Measurements from ENCODE around the gene CELF4. TPM values are rescaled to one million over a fixed set of nuclear protein-coding genes. Genes with fewer than 3 reads are reported as not detected.

The CELF4 gene
- total and polyA plus RNA-seq, 2 donors (not counting 3 experiments of a cell fraction or from before 2014, with no cell fraction given): not detected

GRCh38 chr18:37561986-37562385, 3.6 kb downstream of the CELF4 start:
- H3K9ac ChIP-seq (replicated peaks; ENCODE audit: extremely low read depth, insufficient read depth, low read length): no peak overlapping the region
- dilution Hi-C loops (cut with MboI; ENCODE audit: extremely low pct_ligation_motif_present, low sequenced_read_pairs): no loop called here
- intact Hi-C loops (cut with micrococcal nuclease): no loop called here
- BruUV-seq (replicated peaks): no TSS peak
- H4K20me1 ChIP-seq (replicated peaks; ENCODE audit: control insufficient read depth, extremely low read depth, insufficient read depth, low read length): no peaks in the 10 kb centered on the region
- no peak overlapping the region for H2AFZ ChIP-seq (ENCODE audit: low read depth, low read length)
- H3K36me3 ChIP-seq (ENCODE audit: control insufficient read depth in 2 of 2, extremely low read depth in 1 of 2, insufficient read depth in 2 of 2, low read length in 2 of 2): no peaks in the 10 kb centered on the region
- POLR2A ChIA-PET: no interaction called here
- H3K27me3 ChIP-seq (ENCODE audit: control insufficient read depth in 2 of 2, insufficient read depth in 2 of 2, low read length in 2 of 2): peaks cover 16 to 29% of the 10 kb centered on the region in 2 experiments
- H3K4me3 ChIP-seq (replicated peaks in 1 of 3; ENCODE audit: insufficient read depth in 1 of 3, low read depth in 1 of 3, low read length in 3 of 3): no peak overlapping the region
- no peaks in the 10 kb centered on the region for H3K9me1 ChIP-seq (replicated peaks; ENCODE audit: control insufficient read depth, extremely low read depth, insufficient read depth, low read length)
- TF ChIP-seq POLR2AphosphoS5 (IDR thresholded peaks at IDR 0.05; ENCODE audit: insufficient read depth, low read depth, low read length) (no peak), GATA2 (IDR thresholded peaks at IDR 0.05; ENCODE audit: insufficient read depth, insufficient read length, low read depth, low read length) (no peak), MYC (IDR thresholded peaks at IDR 0.05; ENCODE audit: low read depth, low read length) (no peak), EZH2 (IDR thresholded peaks at IDR 0.05; ENCODE audit: borderline replicate concordance, low read depth, low read length, severe bottlenecking) (no peak), JUN (IDR thresholded peaks at IDR 0.05; ENCODE audit: borderline replicate concordance, insufficient read depth, insufficient read length, low read depth) (no peak)
- H3K27ac ChIP-seq (ENCODE audit: insufficient read depth, low read depth, low read length): no peak overlapping the region
- DNase-seq (ENCODE audit: low read depth, low spot score) (no peak), FAIRE-seq (no peak)
- no peaks in the 10 kb centered on the region for H3K9me3 ChIP-seq (replicated peaks; ENCODE audit: control insufficient read depth, insufficient read depth, low read length)
- peaks cover under 1% of the 10 kb centered on the region for H3K4me1 ChIP-seq (ENCODE audit: control insufficient read depth, extremely low read depth, insufficient read depth, low read length)
- H3K79me2 ChIP-seq (ENCODE audit: control insufficient read depth, insufficient read depth, low read length): no peaks in the 10 kb centered on the region
- H3K4me2 ChIP-seq (ENCODE audit: insufficient read depth, low read length): no peak overlapping the region
- CTCF ChIA-PET: no interaction called here

DNA sequence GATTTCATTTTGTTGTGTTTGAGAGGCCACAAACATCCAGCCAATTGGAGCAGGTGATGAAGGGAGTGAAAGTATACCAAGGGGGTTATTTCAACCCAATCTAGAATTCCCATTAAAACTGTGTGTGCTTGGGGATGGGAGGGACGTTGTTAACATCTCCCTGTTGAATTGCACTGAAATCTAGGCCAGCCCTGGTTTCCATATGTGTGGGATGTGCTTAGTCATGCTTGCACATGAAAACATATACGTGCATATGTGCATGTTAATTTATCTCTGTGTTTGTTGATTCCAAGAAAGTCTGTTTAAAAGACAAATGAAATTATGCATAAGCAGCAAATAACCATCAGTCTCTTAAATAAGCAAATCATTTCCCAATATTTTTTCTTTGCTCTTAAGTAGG, 5.6 kb downstream of the CELF4 start:
- Histone ChIP-seq H4K20me1 (replicated peaks; ENCODE audit: control insufficient read depth, extremely low read depth, insufficient read depth, low read length) (no peaks in the 10 kb centered on the region), H3K4me2 (ENCODE audit: insufficient read depth, low read length) (no peak overlapping the region), H3K4me1 (ENCODE audit: control insufficient read depth, extremely low read depth, insufficient read depth, low read length) (no peaks in the 10 kb centered on the region), H3K27me3 (ENCODE audit: control insufficient read depth in 2 of 2, insufficient read depth in 2 of 2, low read length in 2 of 2) (peaks cover 9 to 13% of the 10 kb centered on the region in 2 experiments), H3K9ac (replicated peaks; ENCODE audit: extremely low read depth, insufficient read depth, low read length) (no peak overlapping the region), H3K9me3 (replicated peaks; ENCODE audit: control insufficient read depth, insufficient read depth, low read length) (no peaks in the 10 kb centered on the region), H3K4me3 (replicated peaks in 1 of 3; ENCODE audit: insufficient read depth in 1 of 3, low read depth in 1 of 3, low read length in 3 of 3) (no peak overlapping the region), H3K27ac (ENCODE audit: insufficient read depth, low read depth, low read length) (no peak overlapping the region), H3K36me3 (ENCODE audit: control insufficient read depth in 2 of 2, extremely low read depth in 1 of 2, insufficient read depth in 2 of 2, low read length in 2 of 2) (no peaks in the 10 kb centered on the region), H2AFZ (ENCODE audit: low read depth, low read length) (no peak overlapping the region), H3K9me1 (replicated peaks; ENCODE audit: control insufficient read depth, extremely low read depth, insufficient read depth, low read length) (no peaks in the 10 kb centered on the region), H3K79me2 (ENCODE audit: control insufficient read depth, insufficient read depth, low read length) (no peaks in the 10 kb centered on the region)
- CTCF ChIA-PET: no interaction called here
- TF ChIP-seq CTCF (IDR thresholded peaks at IDR 0.05; ENCODE audit: extremely low read depth in 1 of 2, insufficient read depth in 1 of 2, low read depth in 1 of 2, low read length in 2 of 2) (no peak), POLR2AphosphoS5 (IDR thresholded peaks at IDR 0.05; ENCODE audit: insufficient read depth, low read depth, low read length) (no peak), MYC (IDR thresholded peaks at IDR 0.05; ENCODE audit: low read depth, low read length) (no peak)
- no TSS peak for BruUV-seq (replicated peaks)
- dilution Hi-C loops (cut with MboI; ENCODE audit: extremely low pct_ligation_motif_present, low sequenced_read_pairs): no loop called here
- POLR2A ChIA-PET: no interaction called here
- intact Hi-C loops (cut with micrococcal nuclease): no loop called here
- no peak for FAIRE-seq
- no peak for DNase-seq (ENCODE audit: low read depth, low spot score)
